ENCODE results near the gene ST3GAL6.

DNA sequence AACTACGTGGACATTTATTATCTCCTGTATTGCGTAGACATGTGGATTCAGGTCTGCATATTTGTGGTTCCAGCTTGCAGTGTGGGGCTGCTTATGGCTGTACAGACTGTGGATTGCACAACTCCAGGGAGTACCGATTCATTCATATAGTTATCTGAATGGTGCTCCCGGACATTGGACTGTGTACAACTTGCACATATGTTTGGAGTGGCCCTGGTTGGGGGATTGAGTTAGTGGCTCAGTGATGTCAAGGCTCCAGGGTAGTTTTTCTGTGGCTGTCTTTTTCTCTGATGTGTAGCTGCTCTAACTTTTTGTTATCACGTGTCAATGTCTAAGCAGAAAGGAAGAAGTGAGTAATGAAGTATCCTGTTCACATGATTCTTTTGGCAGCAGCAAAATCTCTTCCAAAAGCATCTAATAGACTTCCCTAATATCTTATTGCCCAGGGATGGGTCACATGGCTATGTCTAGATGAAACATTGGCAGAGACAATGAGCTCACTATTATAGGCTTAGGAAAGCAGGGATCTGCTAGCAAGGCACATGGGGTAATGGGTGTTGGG, 15.8 kb downstream of the ST3GAL6 start:
- TF ChIP-seq, protein P1, sequence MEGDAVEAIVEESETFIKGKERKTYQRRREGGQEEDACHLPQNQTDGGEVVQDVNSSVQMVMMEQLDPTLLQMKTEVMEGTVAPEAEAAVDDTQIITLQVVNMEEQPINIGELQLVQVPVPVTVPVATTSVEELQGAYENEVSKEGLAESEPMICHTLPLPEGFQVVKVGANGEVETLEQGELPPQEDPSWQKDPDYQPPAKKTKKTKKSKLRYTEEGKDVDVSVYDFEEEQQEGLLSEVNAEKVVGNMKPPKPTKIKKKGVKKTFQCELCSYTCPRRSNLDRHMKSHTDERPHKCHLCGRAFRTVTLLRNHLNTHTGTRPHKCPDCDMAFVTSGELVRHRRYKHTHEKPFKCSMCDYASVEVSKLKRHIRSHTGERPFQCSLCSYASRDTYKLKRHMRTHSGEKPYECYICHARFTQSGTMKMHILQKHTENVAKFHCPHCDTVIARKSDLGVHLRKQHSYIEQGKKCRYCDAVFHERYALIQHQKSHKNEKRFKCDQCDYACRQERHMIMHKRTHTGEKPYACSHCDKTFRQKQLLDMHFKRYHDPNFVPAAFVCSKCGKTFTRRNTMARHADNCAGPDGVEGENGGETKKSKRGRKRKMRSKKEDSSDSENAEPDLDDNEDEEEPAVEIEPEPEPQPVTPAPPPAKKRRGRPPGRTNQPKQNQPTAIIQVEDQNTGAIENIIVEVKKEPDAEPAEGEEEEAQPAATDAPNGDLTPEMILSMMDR (IDR thresholded peaks at IDR 0.05; ENCODE audit: low read length) = no peak
- TF ChIP-seq EZH2phosphoT487 (IDR thresholded peaks at IDR 0.05; ENCODE audit: low read length) (no peak), EZH2 (optimal IDR thresholded peaks at IDR 0.05; ENCODE audit: low read depth, low read length) (no peak)

Data from MM.1S (cell line).